Kidney (tissue), 14 donors: ENCODE measurements around the gene AP1M1. TPM values are rescaled to one million over a fixed set of nuclear protein-coding genes. Genes with fewer than 3 reads are reported as not detected.

Source experiments
- DNase-seq, 5 donors: peaks; one replicate each; pipeline ENCODE4 v3.0.0-alpha.2; 2013 to 2020
- FAIRE-seq: peaks from 2 replicates; lab custom pipeline; 2012; peaks lifted over from hg19 to GRCh38; lab: Jason Lieb, UNC
- H3K27ac ChIP-seq, 2 donors: one replicate each; pipeline ENCODE4 v1.7.0; 2013; ENCODE audit warnings: low read depth in 2 of 2, low read length in 2 of 2, inconsistent platforms in 1 of 2
- H3K27me3 ChIP-seq: one replicate; pipeline ENCODE4 v1.7.1; 2013; ENCODE audit warnings: low read length, inconsistent platforms; ENCODE audit not compliant: control insufficient read depth, insufficient read depth
- H3K36me3 ChIP-seq, 3 donors: one replicate each; pipeline versions ENCODE4 v1.7.0 to v1.7.1; 2013; ENCODE audit warnings: low read length in 3 of 3, control low read depth in 1 of 3, inconsistent platforms in 1 of 3; ENCODE audit not compliant: insufficient read depth in 3 of 3, control insufficient read depth in 2 of 3
- H3K4me1 ChIP-seq, 3 donors: one replicate each; pipeline versions ENCODE4 v1.7.0 to v1.7.1; 2013; ENCODE audit warnings: low read length in 3 of 3, inconsistent platforms in 1 of 3, low read depth in 1 of 3; ENCODE audit not compliant: control insufficient read depth in 2 of 3, insufficient read depth in 2 of 3
- H3K4me3 ChIP-seq, 3 donors: one replicate each; pipeline versions ENCODE4 v1.7.0 to v1.8.1; 2013; ENCODE audit warnings: low read length in 3 of 3, control low read depth in 1 of 3, inconsistent platforms in 1 of 3
- H3K9ac ChIP-seq, 3 donors: one replicate each; pipeline versions ENCODE4 v1.7.0 to v1.7.1; 2013; ENCODE audit warnings: low read length in 3 of 3, control low read depth in 1 of 3, inconsistent platforms in 1 of 3
- H3K9me3 ChIP-seq, 3 donors: one replicate each; pipeline versions ENCODE4 v1.7.0 to v1.7.1; 2013; ENCODE audit warnings: low read length in 3 of 3, control low read depth in 1 of 3, inconsistent platforms in 1 of 3; ENCODE audit not compliant: control insufficient read depth in 2 of 3, insufficient read depth in 1 of 3
- CTCF ChIP-seq: IDR thresholded peaks from 3 replicates; pipeline ENCODE4 v1.5.1; 2012; ENCODE audit warnings: mild to moderate bottlenecking, moderate library complexity, borderline replicate concordance; ENCODE audit not compliant: insufficient read depth; ENCODE audit errors: extremely low read depth
- intact Hi-C: fragments of 100-400 bp; cut with DNase I; formaldehyde crosslinking; loops from one replicate; pipeline ENCODE4 v1.11.1; 2022
- polyA plus RNA-seq: library from polyadenylated mRNA; stranded (reverse); fragments of 350-450 nt; fragmentation: Illumina TruSeq; extraction: RNeasy Lipid Tissue Mini Kit (QIAGEN cat#74804); gene quantifications from one replicate; pipeline ENCODE4 v1.2.3, GENCODE V29; 2014; ENCODE audit warnings: low read depth, low replicate concordance; ENCODE audit not compliant: insufficient read depth
- total RNA-seq: library from RNA; stranded (reverse); fragmentation: NEBNext Ultra II Directional; extraction: Animal tissue kit (Norgen Biotek cat#: 25700); gene quantifications from one replicate; pipeline ENCODE4 v1.2.1, GENCODE V29; 2021
- donor health status: control.
- donor health status: control.
- donor health status: control.
- donor health status: control.
- donor health status: control.
- donor health status: DM: yes; HTN: yes; CAD: no.
- donor health status: Normal renal cell carcinoma (clear cell type).

The AP1M1 gene
- total and polyA plus RNA-seq, 2 donors from 2014 or later: 56.0 to 67.8 TPM

DNA sequence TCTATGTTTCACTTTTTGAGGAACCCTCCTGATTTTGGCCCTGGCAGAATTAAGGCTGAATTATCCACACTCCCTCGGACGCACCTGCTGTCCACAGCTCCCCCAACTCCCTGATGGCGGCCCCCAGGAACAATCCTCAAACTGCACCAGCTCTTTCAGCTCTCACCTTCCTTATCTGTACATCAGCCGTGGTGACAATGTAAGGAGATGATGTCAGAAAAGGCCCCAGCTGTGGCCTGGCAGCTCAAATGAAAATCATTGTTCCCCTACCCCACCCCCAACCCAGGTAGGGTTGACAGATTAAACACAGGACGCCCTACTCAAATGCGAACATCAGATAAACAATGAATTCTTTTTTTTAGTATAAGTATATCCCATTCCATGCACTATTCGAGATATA is 91.9 kb downstream of the AP1M1 start:
- TF ChIP-seq CTCF: no peak
- H3K36me3 ChIP-seq: no peaks in the 10 kb centered on the region
- no peak overlapping the region for H3K4me3 ChIP-seq
- no peak overlapping the region for H3K9ac ChIP-seq
- no peak overlapping the region for H3K27ac ChIP-seq
- no peaks in the 10 kb centered on the region for H3K9me3 ChIP-seq
- intact Hi-C loops: no loop called here
- no peaks in the 10 kb centered on the region for H3K27me3 ChIP-seq
- peaks cover 0 to 6% (median 6%) of the 10 kb centered on the region in 3 donors for H3K4me1 ChIP-seq
- DNase-seq (no peak), FAIRE-seq (no peak)

DNA sequence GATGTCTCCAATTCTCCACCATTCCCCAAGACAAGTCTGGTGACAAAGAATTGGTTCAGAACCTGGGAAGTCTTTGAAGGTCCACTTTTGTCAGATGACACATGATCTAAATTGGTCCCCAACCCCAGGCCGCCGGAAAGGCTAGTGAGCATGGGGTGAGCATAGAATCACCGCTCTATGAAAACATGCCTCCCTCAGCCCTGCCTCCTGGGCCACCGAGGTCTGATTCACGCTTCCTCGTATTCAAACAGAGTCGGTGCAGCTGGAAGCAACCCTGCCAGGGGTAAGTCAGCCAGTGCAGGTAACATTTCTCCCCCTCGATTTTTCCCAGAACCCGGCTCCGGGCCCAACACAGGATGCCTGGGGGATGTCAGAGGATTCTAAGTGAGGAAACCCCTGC is 93.0 kb downstream of the AP1M1 start:
- Histone ChIP-seq H3K4me1 (peaks cover 0 to 6% (median 6%) of the 10 kb centered on the region in 3 donors), H3K4me3 (no peak overlapping the region), H3K27ac (no peak overlapping the region), H3K27me3 (no peaks in the 10 kb centered on the region), H3K36me3 (no peaks in the 10 kb centered on the region), H3K9me3 (no peaks in the 10 kb centered on the region), H3K9ac (no peak overlapping the region)
- intact Hi-C loops: no loop called here
- no peak for DNase-seq
- TF ChIP-seq CTCF: no peak
- FAIRE-seq: no peak

GRCh38 chr19:16293118-16294091 is 95.7 kb downstream of the AP1M1 start:
- DNase-seq (peak; percentile 88 to 98 (median 92)), FAIRE-seq (no peak)
- Histone ChIP-seq H3K4me3 (peak overlapping the region in 2 of 3 donors; percentile 21 to 28), H3K9me3 (no peaks in the 10 kb centered on the region), H3K27ac (peak overlapping the region; percentile 82 to 90), H3K36me3 (no peaks in the 10 kb centered on the region), H3K4me1 (peaks cover 0 to 6% (median 2%) of the 10 kb centered on the region in 3 donors), H3K9ac (peak overlapping the region in 2 of 3 donors; percentile 25 to 65), H3K27me3 (no peaks in the 10 kb centered on the region)
- no peak for TF ChIP-seq CTCF
- intact Hi-C loops: no loop called here
